Ovary (tissue), 9 donors: ENCODE results near the gene GASK1A. TPM values are rescaled to one million over a fixed set of nuclear protein-coding genes. Genes with fewer than 3 reads are reported as not detected.

ENCODE experiments used
- DNase-seq, 5 donors: peaks; one replicate each; pipeline ENCODE4 v3.0.0-alpha.2; 2019 to 2020
- H3K27ac ChIP-seq, 2 donors: fragments of 200-600 bp; one replicate each; pipeline versions ENCODE4 v1.5.1 to v1.8.0; 2019 to 2022
- H3K27me3 ChIP-seq: fragments of 200-600 bp; one replicate; pipeline ENCODE4 v1.8.0; 2022
- H3K36me3 ChIP-seq: fragments of 200-600 bp; sonication (generic); one replicate; pipeline ENCODE4 v1.5.1; 2019
- H3K4me1 ChIP-seq: one replicate; pipeline ENCODE4 v1.8.1; 2013; ENCODE audit warnings: mild to moderate bottlenecking, moderate library complexity; ENCODE audit not compliant: insufficient read depth
- H3K4me3 ChIP-seq: fragments of 200-600 bp; sonication (generic); one replicate; pipeline ENCODE4 v1.5.1; 2017
- H3K9me3 ChIP-seq, 2 donors: fragments of 200-600 bp in 1 of 2; sonication (generic) in 1 of 2; one replicate each; pipeline versions ENCODE4 v1.5.1 to v1.8.1; 2013 to 2019; ENCODE audit warnings: mild to moderate bottlenecking in 1 of 2, moderate library complexity in 1 of 2
- EP300 ChIP-seq: sonication (generic); formaldehyde crosslinking; IDR thresholded peaks from one replicate; pipeline ENCODE4 v1.6.1; 2017; ENCODE audit warnings: antibody characterized with exemption
- POLR2A ChIP-seq: fragments of 450-650 bp; IDR thresholded peaks from one replicate; pipeline ENCODE4 v1.6.1; 2017; ENCODE audit warnings: antibody characterized with exemption, mild to moderate bottlenecking, moderate library complexity
- WGBS, 3 donors: extraction: QIAGEN DNeasy Blood & Tissue Kit in 1 of 3; methylation state at CpG; one replicate each; pipeline versions ENCODE4 v1.1.5 to v1.1.7; 2013 to 2017; 5-methylcytosine and 5-hydroxymethylcytosine counted together
- intact Hi-C, 4 donors: fragments of 100-400 bp; cut with DNase I; formaldehyde crosslinking; loops; one replicate each; pipeline versions ENCODE4 v1.11.0 to v1.15.1; 2022 to 2023
- polyA plus RNA-seq, 2 donors: library from polyadenylated mRNA; stranded (reverse); fragments of 200-250 nt in 1 of 2; fragments of 350-450 nt in 1 of 2; fragmentation: Illumina TruSeq in 1 of 2; extraction: RNeasy Lipid Tissue Mini Kit (QIAGEN cat#74804) in 1 of 2; gene quantifications; one replicate each; pipeline ENCODE4 v1.2.3, GENCODE V29; 2013 to 2014
- total RNA-seq, 7 donors: library from RNA; depleted of rRNA in 2 of 7; stranded (reverse); fragments of >200 nt in 2 of 7; fragmentation: NEBNext Ultra II Directional in 3 of 7; extraction: Animal tissue kit (Norgen Biotek cat#: 25700) in 3 of 7; gene quantifications; one replicate each; pipeline versions ENCODE4 v1.1.0 to v1.2.4, GENCODE V29; 2016 to 2023
- TF ChIP-seq, protein P1 (sequence below), 3 donors: fragments of 450-650 bp in 2 of 3; fragments of 200-600 bp in 1 of 3; IDR thresholded peaks; one replicate each; pipeline versions ENCODE4 v1.5.1 to v1.8.0; 2016 to 2022; ENCODE audit warnings: antibody characterized with exemption in 3 of 3, mild to moderate bottlenecking in 1 of 3
- donor health status: DM: no; HTN: no; CAD: no; lungs with moderate emphysema.
- donor health status: DM: no; HTN: no; CAD: no.
- donor health status: Bipolar disorder and iron deficiency.
- donor health status: DM: yes; HTN: yes; CAD: no.
- donor health status: DM: no; HTN: no; CAD: no.
- donor health status: DM: yes; HTN: yes; CAD: no.

Gene GASK1A
- total and polyA plus RNA-seq, 9 donors: 5.4 to 41.3 (median 19.4) TPM

DNA sequence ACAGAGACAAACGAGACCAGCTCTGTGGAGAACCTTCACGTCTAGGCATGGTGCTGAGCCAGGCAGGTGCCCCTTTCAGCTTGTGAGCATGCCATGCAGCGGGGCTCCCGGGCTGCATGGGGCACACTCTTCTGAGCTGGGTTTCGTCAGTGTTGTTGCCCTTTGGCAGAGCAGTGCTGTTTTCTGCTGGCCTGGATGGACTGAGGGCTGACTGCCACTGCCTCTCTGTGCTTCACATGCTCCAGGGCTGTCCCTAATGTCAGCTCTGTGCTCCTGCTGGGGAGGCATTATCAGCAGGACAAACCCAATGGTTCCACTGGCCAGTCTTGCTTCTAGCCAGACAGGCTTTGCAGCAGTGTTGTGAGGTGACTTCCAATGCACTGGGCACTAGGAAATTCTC is 9.5 kb downstream of the GASK1A start:
- no peak for DNase-seq
- no peak for TF ChIP-seq EP300
- no peak for TF ChIP-seq POLR2A
- TF ChIP-seq, protein P1, sequence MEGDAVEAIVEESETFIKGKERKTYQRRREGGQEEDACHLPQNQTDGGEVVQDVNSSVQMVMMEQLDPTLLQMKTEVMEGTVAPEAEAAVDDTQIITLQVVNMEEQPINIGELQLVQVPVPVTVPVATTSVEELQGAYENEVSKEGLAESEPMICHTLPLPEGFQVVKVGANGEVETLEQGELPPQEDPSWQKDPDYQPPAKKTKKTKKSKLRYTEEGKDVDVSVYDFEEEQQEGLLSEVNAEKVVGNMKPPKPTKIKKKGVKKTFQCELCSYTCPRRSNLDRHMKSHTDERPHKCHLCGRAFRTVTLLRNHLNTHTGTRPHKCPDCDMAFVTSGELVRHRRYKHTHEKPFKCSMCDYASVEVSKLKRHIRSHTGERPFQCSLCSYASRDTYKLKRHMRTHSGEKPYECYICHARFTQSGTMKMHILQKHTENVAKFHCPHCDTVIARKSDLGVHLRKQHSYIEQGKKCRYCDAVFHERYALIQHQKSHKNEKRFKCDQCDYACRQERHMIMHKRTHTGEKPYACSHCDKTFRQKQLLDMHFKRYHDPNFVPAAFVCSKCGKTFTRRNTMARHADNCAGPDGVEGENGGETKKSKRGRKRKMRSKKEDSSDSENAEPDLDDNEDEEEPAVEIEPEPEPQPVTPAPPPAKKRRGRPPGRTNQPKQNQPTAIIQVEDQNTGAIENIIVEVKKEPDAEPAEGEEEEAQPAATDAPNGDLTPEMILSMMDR (IDR thresholded peaks at IDR 0.05): no peak
- no peaks in the 10 kb centered on the region for H3K9me3 ChIP-seq
- H3K27me3 ChIP-seq: no peaks in the 10 kb centered on the region
- no peak overlapping the region for H3K4me3 ChIP-seq
- H3K4me1 ChIP-seq: peaks cover 2% of the 10 kb centered on the region
- no peaks in the 10 kb centered on the region for H3K36me3 ChIP-seq
- H3K27ac ChIP-seq: no peak overlapping the region
- intact Hi-C loops: loop anchor here in 1 of 4 donors (10.0 kb wide), 1 partner anchor 116 kb away; the partner anchor contains the start of gene POMGNT2
- 89 to 95% (median 90%) methylated on average over 5 of the region's 5 CpGs for WGBS, 3 donors

DNA sequence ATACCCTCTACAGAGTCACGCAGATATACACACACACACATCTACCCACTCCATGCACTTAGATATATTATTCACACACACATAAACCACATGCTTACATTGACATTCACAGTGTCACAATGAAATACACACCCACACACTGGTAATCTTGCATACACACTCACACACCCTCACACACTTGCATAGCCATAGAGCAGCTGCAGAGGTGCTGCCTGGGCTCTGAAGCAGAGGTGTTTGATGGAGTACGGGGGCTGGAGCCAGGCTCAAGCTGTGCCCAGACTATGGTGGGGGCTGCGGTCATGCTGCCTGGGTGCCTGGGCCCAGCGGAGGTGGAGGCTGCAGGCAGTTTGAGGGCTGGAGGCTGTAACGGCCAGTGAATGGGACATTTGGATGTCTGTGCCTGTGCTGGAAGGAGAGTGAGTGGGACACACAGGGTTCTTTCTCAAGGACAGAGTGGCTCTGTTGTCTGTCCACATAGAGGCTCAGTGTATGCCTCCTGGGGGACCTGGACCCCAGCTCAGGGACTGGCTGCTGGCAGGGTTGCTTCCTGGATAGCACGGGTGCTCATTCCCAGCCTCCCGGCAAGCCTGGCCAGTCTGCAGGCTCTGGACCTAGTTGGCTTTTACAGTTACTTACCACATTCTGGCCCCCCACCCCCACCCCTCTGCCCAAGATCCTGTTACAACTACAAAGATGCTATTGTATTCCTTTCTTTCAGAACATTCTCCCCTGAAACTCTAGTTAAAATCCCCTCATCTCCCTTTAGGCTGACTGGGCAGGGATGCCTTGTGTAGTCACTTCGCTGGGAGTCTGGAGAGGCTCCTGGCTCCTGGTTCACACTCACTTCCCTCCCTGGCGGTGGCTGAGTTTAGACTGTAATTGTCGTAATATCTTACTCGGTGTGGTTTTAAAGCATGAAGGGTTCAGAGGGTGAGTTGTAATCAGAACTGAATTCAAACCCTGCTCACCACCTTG is 12.5 kb downstream of the GASK1A start:
- intact Hi-C loops: loop anchor here in 1 of 4 donors (10.0 kb wide), 1 partner anchor 113 kb away; the partner anchor contains the start of gene POMGNT2
- no peak overlapping the region for H3K27ac ChIP-seq
- no peak overlapping the region for H3K4me3 ChIP-seq
- WGBS, 3 donors: 63 to 82% (median 78%) methylated on average over 11 of the region's 11 CpGs
- H3K36me3 ChIP-seq: no peaks in the 10 kb centered on the region
- DNase-seq: no peak
- H3K9me3 ChIP-seq: no peaks in the 10 kb centered on the region
- no peaks in the 10 kb centered on the region for H3K27me3 ChIP-seq
- TF ChIP-seq POLR2A: no peak
- TF ChIP-seq EP300: no peak
- TF ChIP-seq, protein P1 (IDR thresholded peaks at IDR 0.05): no peak
- peaks cover 4% of the 10 kb centered on the region for H3K4me1 ChIP-seq

DNA sequence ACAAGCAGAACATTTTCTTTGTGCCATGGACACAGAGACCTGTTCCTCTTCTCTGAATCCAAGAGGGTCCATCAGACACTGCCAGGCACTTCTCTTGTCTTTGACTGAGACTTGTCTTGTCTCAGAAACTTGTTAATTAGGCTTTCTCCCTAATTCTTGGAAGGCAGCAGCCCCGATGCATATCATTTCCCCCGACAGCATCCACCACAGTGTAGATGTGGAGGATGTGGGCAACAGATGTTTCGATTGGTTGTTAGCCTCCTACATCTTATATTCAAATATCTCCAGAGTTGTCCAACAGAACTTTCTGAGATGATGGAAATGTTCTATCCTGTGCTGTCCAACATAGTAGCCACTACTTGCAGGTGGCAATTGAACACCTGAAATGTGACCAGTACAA is 15.5 kb downstream of the GASK1A start:
- WGBS, 3 donors: 93 to 96% (median 95%) methylated on average over 3 of the region's 3 CpGs
- Histone ChIP-seq H3K27me3 (no peaks in the 10 kb centered on the region), H3K9me3 (no peaks in the 10 kb centered on the region), H3K27ac (no peak overlapping the region), H3K36me3 (no peaks in the 10 kb centered on the region), H3K4me1 (peaks cover 15% of the 10 kb centered on the region), H3K4me3 (no peak overlapping the region)
- DNase-seq: no peak
- intact Hi-C loops: loop anchor here in 1 of 4 donors (10.0 kb wide), 1 partner anchor 110 kb away; the partner anchor contains the start of gene POMGNT2
- TF ChIP-seq POLR2A (no peak), EP300 (no peak)
- TF ChIP-seq, protein P1 (IDR thresholded peaks at IDR 0.05): no peak

DNA sequence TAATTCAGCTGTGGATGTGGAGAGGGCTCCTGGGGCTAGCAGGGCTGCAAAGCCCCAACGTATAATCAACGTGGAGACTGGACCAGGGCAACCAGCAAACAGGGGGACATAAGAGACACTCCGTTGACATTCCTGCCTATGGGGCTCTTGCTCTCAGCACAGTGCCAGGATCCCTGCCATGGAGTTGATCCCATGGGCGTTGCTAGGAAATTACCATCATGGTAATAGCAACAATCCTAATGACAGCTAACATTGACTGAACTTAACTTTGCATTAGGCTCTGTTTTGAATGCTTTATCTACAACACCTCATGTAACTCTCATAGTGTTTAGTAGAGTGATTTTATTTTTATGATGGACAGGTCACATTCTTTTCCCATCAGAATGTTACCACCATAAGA is 16.9 kb downstream of the GASK1A start:
- no peak for TF ChIP-seq POLR2A
- TF ChIP-seq, protein P1 (IDR thresholded peaks at IDR 0.05): no peak
- TF ChIP-seq EP300: no peak
- Histone ChIP-seq H3K36me3 (no peaks in the 10 kb centered on the region), H3K27me3 (no peaks in the 10 kb centered on the region), H3K27ac (no peak overlapping the region), H3K9me3 (no peaks in the 10 kb centered on the region), H3K4me3 (no peak overlapping the region), H3K4me1 (peaks cover 21% of the 10 kb centered on the region)
- intact Hi-C loops: loop anchor here in 1 of 4 donors (10.0 kb wide), 1 partner anchor 109 kb away; the partner anchor contains the start of gene POMGNT2
- WGBS, 3 donors: 89 to 93% (median 93%) methylated on average over 4 of the region's 4 CpGs
- DNase-seq: no peak
